Neutrophil (primary cell): ENCODE data around the gene GNG10.

Experiments
- H3K27ac ChIP-seq: fragments of 200-600 bp; sonication (generic); 2 replicates; pipeline ENCODE4 v1.5.1; 2016; ENCODE audit warnings: mild to moderate bottlenecking, moderate library complexity
- H3K27me3 ChIP-seq: fragments of 200-600 bp; sonication (generic); 2 replicates; pipeline ENCODE4 v1.6.0; 2016; ENCODE audit warnings: mild to moderate bottlenecking
- H3K36me3 ChIP-seq: fragments of 200-600 bp; sonication (generic); 2 replicates; pipeline ENCODE4 v1.5.1; 2017
- H3K4me1 ChIP-seq, 2 experiments: fragments of 200-600 bp in 1 of 2; sonication (generic) in 1 of 2; 1 replicate in 1 of 2; 2 replicates in 1 of 2; pipeline versions ENCODE4 v1.5.1 to v1.6.1; 2013 to 2016; ENCODE audit warnings: low read depth in 1 of 2, low read length in 1 of 2, mild to moderate bottlenecking in 1 of 2, moderate library complexity in 1 of 2; ENCODE audit not compliant: control insufficient read depth in 1 of 2, insufficient read depth in 1 of 2
- H3K4me3 ChIP-seq, 2 experiments: fragments of 200-600 bp in 1 of 2; sonication (generic) in 1 of 2; 1 replicate in 1 of 2; 2 replicates in 1 of 2; pipeline ENCODE4 v1.5.1; 2013 to 2016; ENCODE audit warnings: low read depth in 1 of 2, low read length in 1 of 2, mild to moderate bottlenecking in 1 of 2, moderate library complexity in 1 of 2
- H3K9me3 ChIP-seq: fragments of 200-600 bp; sonication (generic); 2 replicates; pipeline ENCODE4 v1.5.1; 2016
- TF ChIP-seq, protein P1 (sequence below): fragments of 200-600 bp; sonication (generic); IDR thresholded peaks from 2 replicates; pipeline ENCODE4 v1.5.1; 2016; ENCODE audit warnings: antibody characterized with exemption

Gene GNG10

DNA sequence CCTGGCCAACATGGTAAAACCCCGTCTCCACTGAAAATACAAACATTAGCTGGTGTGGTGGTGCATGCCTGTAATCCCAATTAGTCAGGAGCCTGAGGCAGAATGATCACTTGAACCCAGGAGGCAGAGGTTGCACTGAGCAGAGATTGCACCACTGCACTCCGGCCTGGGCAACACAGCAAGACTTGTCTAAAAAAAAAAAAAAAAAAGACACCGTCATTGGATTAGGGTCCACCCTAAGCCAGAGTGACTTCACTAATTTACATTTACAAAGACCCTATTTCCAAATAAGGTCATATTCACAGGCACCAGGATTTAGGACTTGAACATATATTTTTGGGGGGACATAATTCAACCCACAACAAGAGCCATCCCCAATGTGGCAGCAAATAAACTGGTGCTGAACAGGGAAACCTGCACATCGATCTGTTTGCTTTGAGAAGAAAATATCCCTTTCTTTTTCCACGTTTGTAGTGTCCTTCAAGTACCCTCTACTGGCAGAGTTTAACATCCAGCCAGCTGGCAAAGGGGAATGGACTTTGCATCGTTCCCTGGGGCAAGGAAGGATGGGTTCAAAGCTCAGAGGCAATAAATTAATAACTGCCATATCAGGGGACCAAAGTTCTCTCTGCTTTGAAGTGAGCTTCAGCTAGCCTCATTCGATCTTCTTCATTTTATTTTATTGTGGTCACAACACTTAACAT lies 34.0 kb upstream of the GNG10 start:
- no peak overlapping the region for H3K4me3 ChIP-seq
- TF ChIP-seq, protein P1, sequence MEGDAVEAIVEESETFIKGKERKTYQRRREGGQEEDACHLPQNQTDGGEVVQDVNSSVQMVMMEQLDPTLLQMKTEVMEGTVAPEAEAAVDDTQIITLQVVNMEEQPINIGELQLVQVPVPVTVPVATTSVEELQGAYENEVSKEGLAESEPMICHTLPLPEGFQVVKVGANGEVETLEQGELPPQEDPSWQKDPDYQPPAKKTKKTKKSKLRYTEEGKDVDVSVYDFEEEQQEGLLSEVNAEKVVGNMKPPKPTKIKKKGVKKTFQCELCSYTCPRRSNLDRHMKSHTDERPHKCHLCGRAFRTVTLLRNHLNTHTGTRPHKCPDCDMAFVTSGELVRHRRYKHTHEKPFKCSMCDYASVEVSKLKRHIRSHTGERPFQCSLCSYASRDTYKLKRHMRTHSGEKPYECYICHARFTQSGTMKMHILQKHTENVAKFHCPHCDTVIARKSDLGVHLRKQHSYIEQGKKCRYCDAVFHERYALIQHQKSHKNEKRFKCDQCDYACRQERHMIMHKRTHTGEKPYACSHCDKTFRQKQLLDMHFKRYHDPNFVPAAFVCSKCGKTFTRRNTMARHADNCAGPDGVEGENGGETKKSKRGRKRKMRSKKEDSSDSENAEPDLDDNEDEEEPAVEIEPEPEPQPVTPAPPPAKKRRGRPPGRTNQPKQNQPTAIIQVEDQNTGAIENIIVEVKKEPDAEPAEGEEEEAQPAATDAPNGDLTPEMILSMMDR, result no peak
- no peak overlapping the region for H3K27ac ChIP-seq
- H3K27me3 ChIP-seq, result peaks cover 21% of the 10 kb centered on the region
- no peaks in the 10 kb centered on the region for H3K9me3 ChIP-seq
- no peaks in the 10 kb centered on the region for H3K36me3 ChIP-seq
- H3K4me1 ChIP-seq, result peaks cover 18 to 19% of the 10 kb centered on the region in 2 experiments

DNA sequence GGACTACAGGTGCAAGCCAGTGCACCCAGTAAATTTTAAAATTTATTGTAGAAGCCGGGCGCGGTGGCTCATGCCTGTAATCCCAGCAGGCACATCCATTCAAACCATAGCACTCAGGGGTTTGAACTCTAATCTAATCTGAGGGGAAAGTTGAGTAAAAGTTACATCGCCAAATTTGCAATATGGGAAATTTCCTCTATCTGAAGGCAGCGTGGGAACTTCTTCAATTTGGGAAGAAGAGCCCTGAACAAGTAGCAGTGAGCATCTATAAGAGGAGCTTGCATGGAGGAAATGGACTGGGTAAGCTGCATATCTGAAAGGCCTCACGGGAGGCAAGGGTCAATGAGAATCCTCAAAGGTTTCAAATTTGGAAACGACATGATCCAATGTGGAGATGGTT lies 33.0 kb upstream of the GNG10 start:
- Histone ChIP-seq H3K4me3 (no peak overlapping the region), H3K4me1 (peaks cover 19 to 22% of the 10 kb centered on the region in 2 experiments), H3K27ac (no peak overlapping the region), H3K9me3 (no peaks in the 10 kb centered on the region), H3K27me3 (peaks cover 11% of the 10 kb centered on the region), H3K36me3 (no peaks in the 10 kb centered on the region)
- TF ChIP-seq, protein P1, result no peak

- Histone ChIP-seq H3K9me3 (no peaks in the 10 kb centered on the region), H3K4me3 (peak overlapping the region; percentile 64 to 80), H3K36me3 (no peaks in the 10 kb centered on the region), H3K27ac (peak overlapping the region; percentile 89), H3K4me1 (peaks cover 19 to 22% of the 10 kb centered on the region in 2 experiments), H3K27me3 (no peaks in the 10 kb centered on the region)
- TF ChIP-seq, protein P1, result no peak
These were observed 31.0 kb upstream of the GNG10 start for GRCh38 chr9:111630182-111630963.

DNA sequence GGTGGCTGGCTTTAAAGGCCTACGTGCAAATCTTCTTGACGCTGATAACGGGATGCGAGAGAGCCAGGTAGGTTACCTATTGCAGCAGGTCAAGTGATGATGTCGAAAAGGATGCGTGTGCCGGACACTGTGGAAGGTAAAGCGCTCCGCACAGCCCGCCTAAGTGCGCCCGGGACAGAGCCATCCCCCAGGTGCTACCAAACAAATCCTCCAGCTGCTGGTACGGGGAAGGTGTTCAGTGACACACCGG lies 30.5 kb upstream of the GNG10 start:
- TF ChIP-seq, protein P1, result no peak
- no peaks in the 10 kb centered on the region for H3K9me3 ChIP-seq
- peak overlapping the region; percentile 64 to 80 for H3K4me3 ChIP-seq
- H3K4me1 ChIP-seq, result peaks cover 22 to 27% of the 10 kb centered on the region in 2 experiments
- peak overlapping the region; percentile 89 for H3K27ac ChIP-seq
- H3K36me3 ChIP-seq, result no peaks in the 10 kb centered on the region
- H3K27me3 ChIP-seq, result no peaks in the 10 kb centered on the region

DNA sequence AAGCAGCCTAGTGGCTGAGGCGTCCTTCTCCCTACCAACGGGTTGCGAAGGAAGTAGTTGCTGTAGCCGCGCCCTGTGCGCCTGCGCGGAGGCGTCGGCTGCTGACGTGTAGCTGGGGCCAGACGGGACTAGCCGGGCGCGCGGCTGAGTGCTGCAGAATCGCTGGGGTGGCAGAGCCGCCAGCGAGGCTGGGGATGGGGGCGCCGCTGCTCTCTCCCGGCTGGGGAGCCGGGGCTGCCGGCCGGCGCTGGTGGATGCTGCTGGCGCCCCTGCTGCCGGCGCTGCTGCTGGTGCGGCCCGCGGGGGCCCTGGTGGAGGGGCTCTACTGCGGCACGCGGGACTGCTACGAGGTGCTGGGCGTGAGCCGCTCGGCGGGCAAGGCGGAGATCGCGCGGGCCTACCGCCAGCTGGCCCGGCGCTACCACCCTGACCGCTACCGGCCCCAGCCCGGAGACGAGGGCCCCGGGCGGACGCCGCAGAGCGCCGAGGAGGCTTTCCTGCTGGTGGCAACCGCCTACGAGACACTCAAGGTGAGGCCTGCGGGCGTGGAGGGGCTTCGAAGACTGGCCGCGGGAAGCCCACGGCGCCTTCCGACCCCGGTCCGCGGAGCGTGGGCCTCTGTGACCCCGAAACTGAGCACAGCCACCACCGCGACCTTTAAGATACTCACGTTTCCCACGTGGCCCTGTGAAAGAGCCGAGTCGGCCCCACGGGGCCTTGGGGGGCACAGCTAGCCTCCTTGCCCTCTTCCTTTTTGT lies 30.0 kb upstream of the GNG10 start, which contains the start of gene DNAJC25:
TSS of gene DNAJC25 (plus strand) at position 121 of the 758 bp plus-strand sequence. CDS start at position 195, 74 bp downstream.
- Histone ChIP-seq H3K4me1 (peaks cover 27 to 31% of the 10 kb centered on the region in 2 experiments), H3K27me3 (no peaks in the 10 kb centered on the region), H3K36me3 (no peaks in the 10 kb centered on the region), H3K27ac (peak within 1 kb of the TSS; percentile 89), H3K9me3 (no peaks in the 10 kb centered on the region), H3K4me3 (peak within 1 kb of the TSS; percentile 64 to 80)
- TF ChIP-seq, protein P1, result no peak
